DOHH2 (cell line): Measurements from ENCODE around the gene GPC5.

Experiments
- CTCF ChIP-seq: fragments of 200-600 bp; sonication (generic); IDR thresholded peaks from one replicate; pipeline ENCODE4 v1.5.1; 2014; ENCODE audit warnings: antibody characterized with exemption, mild to moderate bottlenecking, low read depth, low read length; ENCODE audit not compliant: poor library complexity, severe bottlenecking
- EZH2phosphoT487 ChIP-seq: fragments of 200-600 bp; sonication (generic); IDR thresholded peaks from 2 replicates; pipeline ENCODE4 v1.6.1; 2017; ENCODE audit warnings: borderline replicate concordance, mild to moderate bottlenecking, antibody characterized with exemption, low read length, moderate library complexity, mixed read lengths

- TF ChIP-seq CTCF, result no peak
- TF ChIP-seq EZH2phosphoT487, result no peak
Observed at GRCh38 chr13:91824416-91824815, 426.0 kb downstream of the GPC5 start.
